Sigmoid colon (tissue), 4 donors: ENCODE results near the gene FAM50B.

ENCODE experiments used
- EP300 ChIP-seq, 4 donors: sonication (generic); formaldehyde crosslinking; IDR thresholded peaks; one replicate each; pipeline ENCODE4 v1.6.1; 2017; ENCODE audit warnings: antibody characterized with exemption in 4 of 4
- POLR2AphosphoS5 ChIP-seq, 4 donors: sonication (generic); formaldehyde crosslinking; IDR thresholded peaks; one replicate each; pipeline ENCODE4 v1.6.1; 2017; ENCODE audit warnings: antibody characterized with exemption in 4 of 4

- no peak for TF ChIP-seq EP300 (IDR thresholded peaks at IDR 0.05)
- TF ChIP-seq POLR2AphosphoS5 (IDR thresholded peaks at IDR 0.05): no peak
Observed at GRCh38 chr6:3847521-3847920, 1.7 kb upstream of the FAM50B start.
